GM12878 (cell line): ENCODE data around the gene LONRF2. TPM values are rescaled to one million over a fixed set of nuclear protein-coding genes. Genes with fewer than 3 reads are reported as not detected.

Experiments used
- ATAC-seq: fragments of 200-7000 bp; cut with Tn5 transposase; 3 replicates; pipeline ENCODE4 v1.9.1; 2020; ENCODE audit warnings: mild to moderate bottlenecking, moderate library complexity
- BruUV-seq: library from RNA; stranded (reverse); fragments of 400-500 nt; replicated peaks from 2 replicates; lab custom pipeline; 2021; lab: Mats Ljungman, UMichigan
- CTCF ChIA-PET: fragments of 300-600 bp; sonication (Branson Sonifier 250); formaldehyde crosslinking; extraction: SDS; loops from one replicate; lab custom pipeline; 2021; ENCODE audit warnings: inconsistent platforms; lab: Yijun Ruan, JAX
- POLR2A ChIA-PET: fragments of 350-600 bp; formaldehyde crosslinking; extraction: SDS; loops from one replicate; lab custom pipeline; 2021; ENCODE audit warnings: inconsistent platforms; lab: Charles Lee
- RAD21 ChIA-PET: fragments of 300-600 bp; sonication (Branson Sonifier 250); formaldehyde crosslinking; loops from one replicate; lab custom pipeline; 2023; ENCODE audit warnings: antibody characterized with exemption; ENCODE audit not compliant: unreplicated experiment; lab: Charles Lee
- SMC1A ChIA-PET: fragments of 300-600 bp; sonication (Branson Sonifier 250); formaldehyde crosslinking; loops from one replicate; lab custom pipeline; 2023; ENCODE audit not compliant: unreplicated experiment, uncharacterized antibody; lab: Charles Lee
- DNase-seq: peaks from one replicate; pipeline ENCODE4 v3.0.0-alpha.2; 2011; ENCODE audit warnings: low read depth, low spot score
- FAIRE-seq: peaks from 3 replicates; lab custom pipeline; 2011; peaks lifted over from hg19 to GRCh38; lab: Jason Lieb, UNC
- H2AFZ ChIP-seq: 2 replicates; pipeline ENCODE4 v1.6.0; 2011; ENCODE audit warnings: low read depth, low read length, control low read depth; ENCODE audit not compliant: control insufficient read depth
- H3K27ac ChIP-seq: 2 replicates; pipeline ENCODE4 v1.5.1; 2011; ENCODE audit warnings: control low read depth; ENCODE audit not compliant: control insufficient read depth, insufficient read depth
- H3K27me3 ChIP-seq, 2 experiments: replicated peaks in 1 of 2; 2 replicates each; pipeline versions ENCODE4 v1.6.0 to v1.6.1; 2011; ENCODE audit warnings: low read length in 1 of 2; ENCODE audit not compliant: control insufficient read depth in 2 of 2, insufficient read depth in 2 of 2
- H3K36me3 ChIP-seq, 2 experiments: 2 replicates each; pipeline ENCODE4 v1.5.1; 2011; ENCODE audit warnings: low read length in 1 of 2; ENCODE audit not compliant: control insufficient read depth in 2 of 2, insufficient read depth in 2 of 2
- H3K4me1 ChIP-seq: 2 replicates; pipeline ENCODE4 v1.6.1; 2011; ENCODE audit warnings: mild to moderate bottlenecking, low read length, moderate library complexity, mixed read lengths; ENCODE audit not compliant: control insufficient read depth, insufficient read depth
- H3K4me2 ChIP-seq: 2 replicates; pipeline ENCODE4 v1.6.0; 2011; ENCODE audit warnings: control low read depth; ENCODE audit not compliant: control insufficient read depth, insufficient read depth
- H3K4me3 ChIP-seq: fragments of 200-600 bp; sonication (generic); 2 replicates; pipeline ENCODE4 v1.5.1; 2016
- H3K79me2 ChIP-seq: 2 replicates; pipeline ENCODE4 v1.6.0; 2011; ENCODE audit warnings: low read length; ENCODE audit not compliant: control insufficient read depth, insufficient read depth
- H3K9ac ChIP-seq: 2 replicates; pipeline ENCODE4 v1.8.0; 2011; ENCODE audit warnings: low read length, control low read depth, mixed read lengths; ENCODE audit not compliant: control insufficient read depth, insufficient read depth
- H3K9me3 ChIP-seq: replicated peaks from 3 replicates; pipeline ENCODE4 v1.5.1; 2011; ENCODE audit warnings: mild to moderate bottlenecking, low read length; ENCODE audit not compliant: control insufficient read depth, insufficient read depth
- H4K20me1 ChIP-seq: 2 replicates; pipeline ENCODE4 v1.6.0; 2011; ENCODE audit not compliant: control insufficient read depth, insufficient read depth
- FOXM1 ChIP-seq: IDR thresholded peaks from 2 replicates; pipeline ENCODE4 v1.6.1; 2012; ENCODE audit warnings: low read depth, mild to moderate bottlenecking, inconsistent platforms, low read length, moderate library complexity
- IRF4 ChIP-seq: IDR thresholded peaks from 2 replicates; pipeline ENCODE4 v1.6.1; 2011; ENCODE audit warnings: low read depth, low read length
- IRF5 ChIP-seq: fragments of 450-650 bp; IDR thresholded peaks from 2 replicates; pipeline ENCODE4 v1.6.1; 2017; ENCODE audit warnings: borderline replicate concordance
- NFIC ChIP-seq: IDR thresholded peaks from 2 replicates; pipeline ENCODE4 v1.6.1; 2012; ENCODE audit warnings: low read depth, mild to moderate bottlenecking, inconsistent platforms, low read length, moderate library complexity
- POLR2AphosphoS5 ChIP-seq: IDR thresholded peaks from 2 replicates; pipeline ENCODE4 v1.6.1; 2011; ENCODE audit warnings: mild to moderate bottlenecking, low read length, inconsistent platforms
- RCOR1 ChIP-seq: conservative IDR thresholded peaks from 2 replicates; pipeline ENCODE4 v1.6.1; 2012; ENCODE audit warnings: low read depth, low read length, improper control_type of control experiment
- SIX5 ChIP-seq: IDR thresholded peaks from 2 replicates; pipeline ENCODE4 v1.6.1; 2011; ENCODE audit warnings: mild to moderate bottlenecking, low read depth, low read length, moderate library complexity; ENCODE audit not compliant: severe bottlenecking
- SKIL ChIP-seq: fragments of 450-650 bp; IDR thresholded peaks from 2 replicates; pipeline ENCODE4 v1.6.1; 2017; ENCODE audit warnings: mild to moderate bottlenecking, low read depth, inconsistent platforms; ENCODE audit not compliant: poor library complexity, severe bottlenecking
- SRF ChIP-seq, 2 experiments: IDR thresholded peaks; 2 replicates each; pipeline ENCODE4 v1.6.1; 2011; ENCODE audit warnings: low read depth in 2 of 2, low read length in 2 of 2, mild to moderate bottlenecking in 1 of 2, moderate library complexity in 1 of 2
- TARDBP ChIP-seq: IDR thresholded peaks from 2 replicates; pipeline ENCODE4 v1.6.1; 2016; ENCODE audit warnings: borderline replicate concordance
- TBL1XR1 ChIP-seq: IDR thresholded peaks from 2 replicates; pipeline ENCODE4 v1.6.1; 2012; ENCODE audit warnings: low read depth, low read length, improper control_type of control experiment
- TCF12 ChIP-seq: IDR thresholded peaks from 2 replicates; pipeline ENCODE4 v1.6.1; 2011; ENCODE audit warnings: low read depth, mild to moderate bottlenecking, low read length
- YY1 ChIP-seq: IDR thresholded peaks from 2 replicates; pipeline ENCODE4 v1.6.1; 2011; ENCODE audit warnings: low read depth, mild to moderate bottlenecking, low read length
- ZBTB11 ChIP-seq: fragments of 450-650 bp; formaldehyde crosslinking; IDR thresholded peaks from 2 replicates; pipeline ENCODE4 v1.5.0; 2022; ENCODE audit warnings: mild to moderate bottlenecking, missing genetic modification characterization
- ZNF384 ChIP-seq: IDR thresholded peaks from 2 replicates; pipeline ENCODE4 v1.6.1; 2012; ENCODE audit warnings: low read depth, mild to moderate bottlenecking, low read length, improper control_type of control experiment, borderline replicate concordance
- WGBS: methylation state at CpG from one replicate; pipeline ENCODE4 v1.1.6; 2016; ENCODE audit warnings: low lambda C conversion rate; ENCODE audit not compliant: insufficient replicate concordance, insufficient coverage; ENCODE audit errors: missing lambda C conversion rate; 5-methylcytosine and 5-hydroxymethylcytosine counted together
- in situ Hi-C: fragments of 300-500 bp; cut with MboI; formaldehyde crosslinking; loops from 9 replicates; pipeline ENCODE4 v1.14.3; 2018; ENCODE audit warnings: mixed read lengths
- intact Hi-C: fragments of 100-400 bp; cut with micrococcal nuclease; formaldehyde crosslinking; loops from one replicate; pipeline ENCODE4 v1.14.2; 2022; ENCODE audit not compliant: unreplicated experiment
- polyA plus RNA-seq, 11 experiments: library from polyadenylated mRNA; depleted of rRNA in 4 of 11; unstranded in 6 of 11; stranded (reverse) in 5 of 11; fragments of >200 nt; fragmentation: Nextera tagmentation in 4 of 11; fragmentation: Illumina TruSeq in 1 of 11; extraction: Ambion mirVana in 4 of 11; extraction: Trizol in 1 of 11; gene quantifications; 1 replicate in 1 of 11; 2 replicates in 10 of 11; pipeline versions ENCODE4 v1.2.1 to v1.2.3, GENCODE V29; 2011 to 2016; ENCODE audit warnings: inconsistent platforms in 2 of 11, missing spikeins in 2 of 11, low read depth in 1 of 11
- total RNA-seq, 4 experiments: library from RNA; depleted of rRNA in 3 of 4; stranded (reverse); fragments of >200 nt in 3 of 4; fragmentation: Illumina TruSeq in 1 of 4; extraction: Trizol in 1 of 4; gene quantifications; 2 replicates each; pipeline versions ENCODE4 v1.2.1 to v1.2.3, GENCODE V29; 2013 to 2021

LONRF2 gene
- total and polyA plus RNA-seq, 10 of the 15 experiments (the other 5 are each of a cell fraction or from before 2014, with no cell fraction given): under 0.01 to 0.04 (median 0.01) TPM; not detected in 4

GRCh38 chr2:100290718-100291151 is 31.6 kb downstream of the LONRF2 start:
- no TSS peak for BruUV-seq
- H3K4me1 ChIP-seq: no peaks in the 10 kb centered on the region
- ChIA-PET SMC1A (interaction anchor here (1.1 kb wide), 1 partner anchor 90 kb away, joined by 3 read pairs; no protein-coding TSS in a partner anchor), RAD21 (no interaction called here), CTCF (no interaction called here), POLR2A (no interaction called here)
- H4K20me1 ChIP-seq: no peaks in the 10 kb centered on the region
- in situ Hi-C loops: no loop called here
- FAIRE-seq: no peak
- H3K4me3 ChIP-seq: no peak overlapping the region
- H2AFZ ChIP-seq: no peak overlapping the region
- TF ChIP-seq NFIC (no peak), TBL1XR1 (no peak), YY1 (no peak), IRF5 (no peak), ZBTB11 (no peak), POLR2AphosphoS5 (no peak), ZNF384 (no peak), SKIL (no peak), SIX5 (no peak), RCOR1 (no peak), SRF (IDR thresholded peaks at IDR 0.05; ENCODE audit: low read depth in 2 of 2, low read length in 2 of 2) (no peak), TCF12 (no peak), IRF4 (no peak), FOXM1 (no peak), TARDBP (no peak)
- H3K36me3 ChIP-seq: no peaks in the 10 kb centered on the region
- WGBS: 56% methylated on average over 7 of the region's 7 CpGs
- no peak overlapping the region for H3K4me2 ChIP-seq
- ATAC-seq: no peak
- H3K9ac ChIP-seq: no peak overlapping the region
- H3K79me2 ChIP-seq: no peaks in the 10 kb centered on the region
- H3K27me3 ChIP-seq: 0 out of 4 replicates have a peak, but pooled peaks cover 0 to 2% of the 10 kb centered on the region in 2 experiments
- no peaks in the 10 kb centered on the region; the same call in 2 of the 3 replicates for H3K9me3 ChIP-seq
- DNase-seq: no peak
- no peak overlapping the region for H3K27ac ChIP-seq
- intact Hi-C loops: no loop called here
